ENCODE data around the gene CAMKK1.

Gene CAMKK1

GRCh38 chr17:3895354-3895753 lies 2.5 kb upstream of the CAMKK1 start:
- DNase-seq, result no peak

- peak; percentile 62 for DNase-seq
Measured at GRCh38 chr17:3894911-3895343, 2.1 kb upstream of the CAMKK1 start.

GRCh38 chr17:3894188-3894587 lies 1.3 kb upstream of the CAMKK1 start:
- no peak for DNase-seq

- DNase-seq, result no peak
Measured at GRCh38 chr17:3893720-3894116, 865 bp upstream of the CAMKK1 start.

- peak; percentile 80 for DNase-seq
Measured at GRCh38 chr17:3892095-3892998, 506 bp downstream of the CAMKK1 start.

GRCh38 chr17:3891626-3892094 lies 1.2 kb downstream of the CAMKK1 start:
- no peak for DNase-seq

- no peak for DNase-seq
Measured at GRCh38 chr17:3890878-3891219, 2.0 kb downstream of the CAMKK1 start.

- DNase-seq, result peak; percentile 64
Measured at GRCh38 chr17:3890082-3890877, 2.6 kb downstream of the CAMKK1 start.

GRCh38 chr17:3889325-3890012 lies 3.4 kb downstream of the CAMKK1 start:
- no peak for DNase-seq

- DNase-seq, result no peak
Measured at GRCh38 chr17:3888343-3889171, 4.3 kb downstream of the CAMKK1 start.

- no peak for DNase-seq
Measured at GRCh38 chr17:3887804-3888203, 5.0 kb downstream of the CAMKK1 start.

- DNase-seq, result no peak
Measured at GRCh38 chr17:3887394-3887793, 5.5 kb downstream of the CAMKK1 start.

- DNase-seq, result peak; percentile 59
Measured at GRCh38 chr17:3886776-3887175, 6.1 kb downstream of the CAMKK1 start.

- peak; percentile 24 for DNase-seq
Measured at GRCh38 chr17:3885970-3886369, 6.9 kb downstream of the CAMKK1 start.

GRCh38 chr17:3885271-3885670 lies 7.6 kb downstream of the CAMKK1 start:
- DNase-seq, result no peak

GRCh38 chr17:3884188-3884587 lies 8.7 kb downstream of the CAMKK1 start:
- DNase-seq, result no peak

- DNase-seq, result no peak
Measured at GRCh38 chr17:3882276-3882675, 10.6 kb downstream of the CAMKK1 start.

GRCh38 chr17:3880983-3881382 lies 11.9 kb downstream of the CAMKK1 start:
- no peak for DNase-seq

GRCh38 chr17:3879591-3880417 lies 13.0 kb downstream of the CAMKK1 start:
- DNase-seq, result no peak

GRCh38 chr17:3879186-3879585 lies 13.7 kb downstream of the CAMKK1 start:
- no peak for DNase-seq

- DNase-seq, result no peak
Measured at GRCh38 chr17:3877220-3877619, 15.6 kb downstream of the CAMKK1 start.

Data from suppressor macrophage treated with lipopolysaccharide for 4 hours (primary cell).